H9 (cell line): ENCODE results near the gene SEMA5A. TPM values are rescaled to one million over a fixed set of nuclear protein-coding genes. Genes with fewer than 3 reads are reported as not detected.

Experiments used
- DNase-seq: peaks from one replicate; pipeline ENCODE4 v3.0.0-alpha.2; 2017
- H2AFZ ChIP-seq: one replicate; pipeline ENCODE4 v1.6.1; 2013; ENCODE audit warnings: mild to moderate bottlenecking, low read length, control low read depth, moderate library complexity
- H2AK5ac ChIP-seq: 2 replicates; pipeline ENCODE4 v1.6.1; 2013; ENCODE audit warnings: low read length, control low read depth, mixed read lengths; ENCODE audit not compliant: insufficient read length
- H2BK120ac ChIP-seq: one replicate; pipeline ENCODE4 v1.6.1; 2013; ENCODE audit warnings: low read depth, mild to moderate bottlenecking, low read length, control low read depth, inconsistent platforms; ENCODE audit not compliant: poor library complexity, severe bottlenecking
- H2BK12ac ChIP-seq: 2 replicates; pipeline ENCODE4 v1.6.1; 2013; ENCODE audit warnings: low read length, control low read depth, mixed read lengths, low read depth; ENCODE audit not compliant: insufficient read length
- H2BK15ac ChIP-seq: 2 replicates; pipeline ENCODE4 v1.6.1; 2013; ENCODE audit warnings: low read depth, low read length, control low read depth
- H2BK20ac ChIP-seq: one replicate; pipeline ENCODE4 v1.6.1; 2013; ENCODE audit warnings: low read depth, mild to moderate bottlenecking, low read length, control low read depth, inconsistent platforms; ENCODE audit not compliant: poor library complexity, severe bottlenecking
- H2BK5ac ChIP-seq: 2 replicates; pipeline ENCODE4 v1.6.1; 2013; ENCODE audit warnings: low read length, control low read depth, mixed read lengths; ENCODE audit not compliant: insufficient read length
- H3K14ac ChIP-seq: 2 replicates; pipeline ENCODE4 v1.6.1; 2013; ENCODE audit warnings: low read length, control low read depth; ENCODE audit not compliant: insufficient read depth
- H3K18ac ChIP-seq: 2 replicates; pipeline ENCODE4 v1.6.1; 2013; ENCODE audit warnings: low read depth, mild to moderate bottlenecking, mixed read lengths, low read length, control low read depth; ENCODE audit not compliant: insufficient read length
- H3K23ac ChIP-seq: 2 replicates; pipeline ENCODE4 v1.6.1; 2013; ENCODE audit warnings: low read length, control low read depth, mixed read lengths, low read depth; ENCODE audit not compliant: insufficient read length
- H3K23me2 ChIP-seq: 2 replicates; pipeline ENCODE4 v1.6.1; 2013; ENCODE audit warnings: low read depth, mild to moderate bottlenecking, mixed read lengths, low read length, control low read depth; ENCODE audit not compliant: insufficient read length, poor library complexity, severe bottlenecking
- H3K27ac ChIP-seq: 2 replicates; pipeline ENCODE4 v1.5.1; 2013; ENCODE audit warnings: low read length, control low read depth, mixed read lengths, low read depth; ENCODE audit not compliant: insufficient read length
- H3K27me3 ChIP-seq: 2 replicates; pipeline ENCODE4 v1.6.1; 2013; ENCODE audit warnings: low read length, control low read depth, inconsistent platforms; ENCODE audit not compliant: insufficient read depth
- H3K4ac ChIP-seq: 2 replicates; pipeline ENCODE4 v1.6.1; 2013; ENCODE audit warnings: low read depth, mild to moderate bottlenecking, control low read depth, inconsistent platforms, low read length, moderate library complexity
- H3K4me1 ChIP-seq: 2 replicates; pipeline ENCODE4 v1.6.1; 2013; ENCODE audit warnings: low read length, control low read depth, inconsistent platforms; ENCODE audit not compliant: insufficient read depth
- H3K4me2 ChIP-seq: 2 replicates; pipeline ENCODE4 v1.6.1; 2013; ENCODE audit warnings: low read length, control low read depth, mixed read lengths; ENCODE audit not compliant: insufficient read length, insufficient read depth
- H3K56ac ChIP-seq: 2 replicates; pipeline ENCODE4 v1.6.1; 2013; ENCODE audit warnings: low read depth, mild to moderate bottlenecking, mixed read lengths, low read length, control low read depth; ENCODE audit not compliant: insufficient read length
- H3K79me1 ChIP-seq: 2 replicates; pipeline ENCODE4 v1.6.1; 2013; ENCODE audit warnings: low read depth, mild to moderate bottlenecking, moderate library complexity, low read length, control low read depth, inconsistent platforms; ENCODE audit not compliant: insufficient read depth, poor library complexity, severe bottlenecking
- H3K79me2 ChIP-seq: 2 replicates; pipeline ENCODE4 v1.6.1; 2013; ENCODE audit warnings: low read length, control low read depth, inconsistent platforms; ENCODE audit not compliant: insufficient read depth
- H3K9ac ChIP-seq: 2 replicates; pipeline ENCODE4 v1.6.1; 2013; ENCODE audit warnings: low read length, control low read depth, mixed read lengths; ENCODE audit not compliant: insufficient read length; ENCODE audit errors: extremely low read depth
- H3K9me3 ChIP-seq: one replicate; pipeline ENCODE4 v1.6.1; 2013; ENCODE audit warnings: low read depth, low read length, inconsistent platforms; ENCODE audit not compliant: control insufficient read depth
- H3T11ph ChIP-seq: one replicate; pipeline ENCODE4 v1.6.1; 2013; ENCODE audit warnings: mild to moderate bottlenecking, low read length, control low read depth, inconsistent platforms
- H4K20me1 ChIP-seq: one replicate; pipeline ENCODE4 v1.6.1; 2013; ENCODE audit not compliant: control insufficient read depth, insufficient read length, insufficient read depth
- H4K5ac ChIP-seq: 2 replicates; pipeline ENCODE4 v1.6.1; 2013; ENCODE audit warnings: low read depth, mild to moderate bottlenecking, mixed read lengths, low read length, control low read depth; ENCODE audit not compliant: insufficient read length
- H4K8ac ChIP-seq: replicated peaks from 2 replicates; pipeline ENCODE4 v1.6.1; 2013; ENCODE audit warnings: low read length, control low read depth, mixed read lengths, low read depth; ENCODE audit not compliant: insufficient read length
- H4K91ac ChIP-seq: 2 replicates; pipeline ENCODE4 v1.6.1; 2013; ENCODE audit warnings: low read depth, mild to moderate bottlenecking, moderate library complexity, mixed read lengths, low read length, control low read depth; ENCODE audit not compliant: insufficient read length
- H3K27ac Mint-ChIP-seq, 3 experiments: 2 replicates in 2 of 3; 3 replicates in 1 of 3; pipeline ENCODE4 v1.8.0; 2020 to 2021; ENCODE audit warnings: mixed read lengths in 3 of 3, mild to moderate bottlenecking in 1 of 3, moderate library complexity in 1 of 3
- H3K27me3 Mint-ChIP-seq: 2 replicates; pipeline ENCODE4 v1.8.0; 2021; ENCODE audit warnings: low read depth, mild to moderate bottlenecking, moderate library complexity, mixed read lengths
- H3K36me3 Mint-ChIP-seq, 3 experiments: 2 replicates in 2 of 3; 3 replicates in 1 of 3; pipeline ENCODE4 v1.8.0; 2020 to 2021; ENCODE audit warnings: low read depth in 3 of 3, mixed read lengths in 3 of 3; ENCODE audit not compliant: insufficient read depth in 1 of 3
- H3K4me1 Mint-ChIP-seq, 2 experiments: 2 replicates each; pipeline ENCODE4 v1.8.0; 2020; ENCODE audit warnings: mixed read lengths in 2 of 2
- H3K4me3 Mint-ChIP-seq, 2 experiments: 2 replicates in 1 of 2; 3 replicates in 1 of 2; pipeline ENCODE4 v1.8.0; 2020 to 2021; ENCODE audit warnings: mild to moderate bottlenecking in 2 of 2, mixed read lengths in 2 of 2, moderate library complexity in 1 of 2
- H3K9me3 Mint-ChIP-seq, 2 experiments: 2 replicates in 1 of 2; 3 replicates in 1 of 2; pipeline ENCODE4 v1.8.0; 2020; ENCODE audit warnings: mild to moderate bottlenecking in 2 of 2, mixed read lengths in 2 of 2, moderate library complexity in 1 of 2
- WGBS: extraction: QIAGEN DNeasy Blood & Tissue Kit; methylation state at CpG from one replicate; pipeline ENCODE4 v1.1.7; 2013; ENCODE audit warnings: missing lambda C conversion rate, low lambda C conversion rate, mixed read lengths; ENCODE audit not compliant: insufficient read length; ENCODE audit errors: extremely low coverage; 5-methylcytosine and 5-hydroxymethylcytosine counted together
- total RNA-seq: library from RNA; stranded (reverse); gene quantifications from 2 replicates; pipeline ENCODE4 v1.2.1, GENCODE V29; 2021
- TF ChIP-seq, protein P1 (sequence below): fragments of 200-600 bp; sonication (generic); conservative IDR thresholded peaks from 3 replicates; pipeline ENCODE4 v1.8.0; 2021; ENCODE audit warnings: antibody characterized with exemption, mild to moderate bottlenecking

Gene SEMA5A
- total RNA-seq, 1 experiment from 2014 or later, result 4.3 TPM

DNA sequence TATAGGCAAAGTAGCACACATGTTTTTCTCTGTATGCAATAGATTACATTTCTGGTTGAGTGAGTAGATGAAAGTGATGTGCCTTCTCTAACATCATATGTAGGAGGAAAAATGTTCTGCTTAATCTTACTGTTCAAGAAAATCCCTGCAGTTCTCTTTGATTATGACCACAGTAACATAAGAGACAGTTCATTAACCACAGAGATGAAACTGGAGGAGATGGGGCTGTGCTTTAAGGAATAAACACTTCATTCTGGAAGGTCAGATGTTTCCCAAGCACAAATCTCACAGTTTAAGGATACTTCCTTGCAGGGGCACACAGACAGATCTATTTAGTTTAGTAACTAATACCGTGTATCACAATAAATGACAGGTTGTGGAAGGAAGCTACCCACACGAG, 150.2 kb downstream of the SEMA5A start:
- Histone ChIP-seq H3K79me1 (no peaks in the 10 kb centered on the region), H2BK5ac (no peak overlapping the region), H2BK20ac (no peak overlapping the region), H2AK5ac (no peak overlapping the region), H4K91ac (no peak overlapping the region), H3K23ac (no peak overlapping the region), H2BK12ac (no peak overlapping the region), H3K23me2 (no peaks in the 10 kb centered on the region), H3K9ac (no peak overlapping the region), H3K9me3 (no peaks in the 10 kb centered on the region), H2BK15ac (no peak overlapping the region), H3K56ac (no peak overlapping the region), H3K27me3 (no peaks in the 10 kb centered on the region), H4K20me1 (no peaks in the 10 kb centered on the region), H3K18ac (no peak overlapping the region), H4K5ac (no peak overlapping the region), H3K27ac (no peak overlapping the region), H3K4ac (no peak overlapping the region), H3K14ac (no peak overlapping the region), H3K4me2 (no peak overlapping the region), H2AFZ (no peak overlapping the region), H4K8ac (no peak overlapping the region), H2BK120ac (no peak overlapping the region), H3K4me1 (no peaks in the 10 kb centered on the region; the same call in 1 of the 2 replicates), H3K79me2 (no peaks in the 10 kb centered on the region; the same call in 1 of the 2 replicates), H3T11ph (no peak overlapping the region)
- no CpG with 5 or more reads among the region's 2 CpGs for WGBS
- H3K27me3 Mint-ChIP-seq, result no peaks in the 10 kb centered on the region
- peaks cover 2 to 7% (median 2%) of the 10 kb centered on the region in 3 experiments; a peak in 2 of 7 replicates for H3K36me3 Mint-ChIP-seq
- H3K27ac Mint-ChIP-seq, result no peak overlapping the region
- DNase-seq, result no peak
- TF ChIP-seq, protein P1, sequence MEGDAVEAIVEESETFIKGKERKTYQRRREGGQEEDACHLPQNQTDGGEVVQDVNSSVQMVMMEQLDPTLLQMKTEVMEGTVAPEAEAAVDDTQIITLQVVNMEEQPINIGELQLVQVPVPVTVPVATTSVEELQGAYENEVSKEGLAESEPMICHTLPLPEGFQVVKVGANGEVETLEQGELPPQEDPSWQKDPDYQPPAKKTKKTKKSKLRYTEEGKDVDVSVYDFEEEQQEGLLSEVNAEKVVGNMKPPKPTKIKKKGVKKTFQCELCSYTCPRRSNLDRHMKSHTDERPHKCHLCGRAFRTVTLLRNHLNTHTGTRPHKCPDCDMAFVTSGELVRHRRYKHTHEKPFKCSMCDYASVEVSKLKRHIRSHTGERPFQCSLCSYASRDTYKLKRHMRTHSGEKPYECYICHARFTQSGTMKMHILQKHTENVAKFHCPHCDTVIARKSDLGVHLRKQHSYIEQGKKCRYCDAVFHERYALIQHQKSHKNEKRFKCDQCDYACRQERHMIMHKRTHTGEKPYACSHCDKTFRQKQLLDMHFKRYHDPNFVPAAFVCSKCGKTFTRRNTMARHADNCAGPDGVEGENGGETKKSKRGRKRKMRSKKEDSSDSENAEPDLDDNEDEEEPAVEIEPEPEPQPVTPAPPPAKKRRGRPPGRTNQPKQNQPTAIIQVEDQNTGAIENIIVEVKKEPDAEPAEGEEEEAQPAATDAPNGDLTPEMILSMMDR, result no peak
- H3K4me3 Mint-ChIP-seq, result no peak overlapping the region
- H3K9me3 Mint-ChIP-seq, result peaks cover 2 to 6% of the 10 kb centered on the region in 2 experiments
- H3K4me1 Mint-ChIP-seq, result peaks cover 11% of the 10 kb centered on the region in 2 experiments
